Measurements from ENCODE around the gene KCNG2. TPM values are rescaled to one million over a fixed set of nuclear protein-coding genes. Genes with fewer than 3 reads are reported as not detected.
"Not testable (repeated sequence)": the region's sequence is repeated elsewhere in the genome, so short reads cannot be mapped to it uniquely, and the experiment has no call there.

KCNG2 gene
- total RNA-seq, 2 experiments from 2014 or later, result not detected

DNA sequence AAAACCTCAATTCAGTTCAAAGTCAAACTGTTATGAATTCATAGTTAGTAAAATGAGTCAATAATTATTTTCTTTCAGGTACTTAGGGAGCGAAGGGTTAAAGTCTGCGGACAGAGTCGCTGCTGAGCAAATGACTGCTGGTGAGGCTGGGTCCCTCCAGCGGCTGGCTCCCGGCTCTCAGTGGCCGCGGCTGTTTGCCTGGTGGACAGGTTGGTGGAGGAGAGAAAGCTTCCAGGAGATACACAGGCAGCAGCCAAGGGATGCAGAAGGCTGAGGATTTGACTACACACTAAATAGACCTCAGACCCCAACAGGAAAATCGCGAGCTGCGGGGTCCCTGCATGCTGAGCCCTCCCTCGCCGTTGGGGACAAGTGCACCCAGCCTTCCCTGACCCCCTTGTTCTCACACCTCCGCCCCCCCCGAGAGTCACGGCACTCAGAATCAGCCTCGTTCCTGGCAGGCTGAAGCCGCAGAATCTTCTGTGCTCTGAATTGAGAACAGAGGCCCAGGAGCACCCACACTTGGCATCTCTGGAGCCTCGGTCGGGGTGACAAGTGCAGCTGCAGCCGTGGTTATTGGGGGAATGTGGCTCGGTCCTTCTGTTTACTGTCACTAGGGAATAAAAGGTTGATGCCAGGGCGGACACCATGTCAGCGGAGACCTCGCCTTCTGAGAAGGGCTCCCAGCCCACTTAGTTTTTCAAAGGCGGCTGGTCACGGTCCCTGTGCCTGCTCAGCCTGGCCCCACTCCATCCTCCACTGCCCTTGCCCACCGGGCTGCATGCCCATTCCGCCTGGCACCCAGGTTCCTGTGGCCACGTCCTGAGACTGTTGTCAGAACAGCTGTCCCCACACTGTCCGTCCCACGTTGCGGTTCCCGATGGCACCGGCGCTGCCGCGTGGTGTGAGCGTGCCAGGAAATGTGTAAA is 79.7 kb downstream of the KCNG2 start:
- POLR2A ChIA-PET, result no interaction called here
- DNase-seq (peak; percentile 12), ATAC-seq (ENCODE audit: low read depth) (no peak)
- H3K27me3 Mint-ChIP-seq, result no peaks in the 10 kb centered on the region
- no peak overlapping the region for H3K4me3 Mint-ChIP-seq
- no peak overlapping the region for H3K27ac Mint-ChIP-seq
- H3K9me3 Mint-ChIP-seq, result no peaks in the 10 kb centered on the region
- H3K4me1 Mint-ChIP-seq, result no peaks in the 10 kb centered on the region
- no peaks in the 10 kb centered on the region for H3K36me3 Mint-ChIP-seq

DNA sequence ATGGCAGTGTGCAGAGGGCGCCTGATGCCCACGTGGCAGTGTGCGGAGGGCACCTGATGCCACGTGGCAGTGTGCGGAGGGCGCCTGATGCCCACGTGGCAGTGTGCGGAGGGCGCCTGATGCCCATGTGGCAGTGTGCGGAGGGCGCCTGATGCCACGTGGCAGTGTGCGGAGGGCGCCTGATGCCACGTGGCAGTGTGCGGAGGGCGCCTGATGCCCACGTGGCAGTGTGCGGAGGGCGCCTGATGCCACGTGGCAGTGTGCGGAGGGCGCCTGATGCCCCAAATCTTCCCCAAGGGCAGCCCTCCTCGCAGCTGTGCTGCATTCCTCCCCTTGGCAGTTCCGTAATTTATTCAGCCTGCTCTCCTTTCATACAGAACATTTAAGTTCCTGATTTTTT is 80.5 kb downstream of the KCNG2 start:
- DNase-seq; H3K27ac Mint-ChIP-seq; H3K36me3 Mint-ChIP-seq; H3K27me3 Mint-ChIP-seq; H3K9me3 Mint-ChIP-seq; ATAC-seq (ENCODE audit: low read depth); H3K4me3 Mint-ChIP-seq; H3K4me1 Mint-ChIP-seq; POLR2A ChIA-PET: not testable (repeated sequence)

DNA sequence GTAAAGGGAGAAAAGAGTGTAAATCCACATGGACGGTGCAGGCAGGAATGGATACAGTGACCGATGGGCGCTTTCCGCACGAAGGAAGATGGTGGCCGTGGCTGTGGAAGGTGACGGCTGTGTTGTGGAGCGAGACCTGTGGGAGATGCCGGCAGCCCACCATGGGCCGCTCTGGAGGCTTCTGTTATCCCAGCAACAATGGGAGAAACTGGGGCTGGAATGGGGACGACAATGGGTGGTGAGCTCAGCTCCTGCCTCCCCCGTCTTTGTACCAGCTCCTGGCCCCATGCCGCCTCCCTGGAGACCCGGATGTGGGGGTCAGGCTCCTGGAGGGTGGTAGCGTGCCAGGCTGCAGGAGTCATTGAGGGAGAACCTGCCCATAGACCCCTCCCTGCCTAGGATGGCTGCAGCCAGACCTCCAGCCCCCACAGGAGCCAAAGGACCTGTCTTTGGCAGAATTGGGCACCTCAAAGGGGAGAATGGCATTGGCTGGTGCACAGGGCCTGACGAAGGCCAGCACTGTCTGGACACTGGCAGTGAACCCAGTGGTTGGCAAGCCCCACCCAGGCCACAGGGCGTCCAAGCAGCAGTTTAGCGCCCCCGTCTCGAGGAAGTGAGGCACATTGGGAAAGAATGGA is 81.1 kb downstream of the KCNG2 start:
- DNase-seq (no peak), ATAC-seq (ENCODE audit: low read depth) (no peak)
- H3K4me1 Mint-ChIP-seq, result no peaks in the 10 kb centered on the region
- H3K9me3 Mint-ChIP-seq, result no peaks in the 10 kb centered on the region
- no peaks in the 10 kb centered on the region for H3K27me3 Mint-ChIP-seq
- H3K27ac Mint-ChIP-seq, result no peak overlapping the region
- POLR2A ChIA-PET, result no interaction called here
- H3K36me3 Mint-ChIP-seq, result no peaks in the 10 kb centered on the region
- H3K4me3 Mint-ChIP-seq, result no peak overlapping the region

DNA sequence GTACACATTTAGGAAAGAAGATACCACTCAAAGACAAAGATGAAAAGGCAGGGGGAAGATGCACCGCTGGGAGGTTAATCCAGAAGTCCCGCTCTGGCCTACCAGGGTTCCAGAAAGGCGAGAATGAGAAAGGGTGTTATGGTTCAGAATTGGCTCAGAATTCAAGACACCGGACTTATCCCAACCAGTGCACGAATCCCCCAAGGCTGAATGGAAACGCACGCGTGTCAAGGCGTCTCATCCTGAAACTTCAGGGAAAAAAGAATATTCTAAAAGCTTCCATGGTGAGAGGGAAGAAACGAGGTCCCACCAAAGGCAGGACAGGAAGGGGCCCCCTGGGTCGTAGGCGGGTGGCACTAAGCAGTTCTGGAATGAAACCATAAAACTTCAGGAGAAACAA is 81.8 kb downstream of the KCNG2 start:
- Mint-ChIP-seq H3K27ac (no peak overlapping the region), H3K4me1 (no peaks in the 10 kb centered on the region), H3K27me3 (no peaks in the 10 kb centered on the region), H3K36me3 (no peaks in the 10 kb centered on the region), H3K4me3 (no peak overlapping the region), H3K9me3 (no peaks in the 10 kb centered on the region)
- DNase-seq (no peak), ATAC-seq (ENCODE audit: low read depth) (no peak)
- POLR2A ChIA-PET, result no interaction called here

DNA sequence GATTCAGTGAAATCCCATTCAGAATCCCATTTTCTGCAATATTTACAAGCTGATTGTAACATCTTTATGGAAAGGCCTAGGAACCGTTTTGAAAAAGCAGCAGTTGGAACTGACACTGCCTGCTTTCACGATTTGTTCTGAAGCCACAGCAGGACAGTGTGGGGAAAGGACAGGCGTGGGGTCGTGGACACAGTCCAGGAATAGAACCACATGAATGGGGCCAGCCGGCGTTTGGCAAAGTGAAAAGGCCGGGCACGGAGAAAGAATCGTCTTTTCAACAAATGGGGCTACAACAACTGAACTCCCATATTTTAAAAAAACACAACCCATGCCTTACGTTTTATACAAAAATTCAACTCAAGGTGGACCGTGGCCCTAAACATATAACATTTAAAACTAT is 84.0 kb downstream of the KCNG2 start:
- ATAC-seq (ENCODE audit: low read depth), result no peak
- Mint-ChIP-seq H3K9me3 (no peaks in the 10 kb centered on the region), H3K4me3 (no peak overlapping the region), H3K27ac (no peak overlapping the region), H3K27me3 (no peaks in the 10 kb centered on the region), H3K4me1 (no peaks in the 10 kb centered on the region), H3K36me3 (no peaks in the 10 kb centered on the region)
- POLR2A ChIA-PET, result no interaction called here
- DNase-seq, result no peak

DNA sequence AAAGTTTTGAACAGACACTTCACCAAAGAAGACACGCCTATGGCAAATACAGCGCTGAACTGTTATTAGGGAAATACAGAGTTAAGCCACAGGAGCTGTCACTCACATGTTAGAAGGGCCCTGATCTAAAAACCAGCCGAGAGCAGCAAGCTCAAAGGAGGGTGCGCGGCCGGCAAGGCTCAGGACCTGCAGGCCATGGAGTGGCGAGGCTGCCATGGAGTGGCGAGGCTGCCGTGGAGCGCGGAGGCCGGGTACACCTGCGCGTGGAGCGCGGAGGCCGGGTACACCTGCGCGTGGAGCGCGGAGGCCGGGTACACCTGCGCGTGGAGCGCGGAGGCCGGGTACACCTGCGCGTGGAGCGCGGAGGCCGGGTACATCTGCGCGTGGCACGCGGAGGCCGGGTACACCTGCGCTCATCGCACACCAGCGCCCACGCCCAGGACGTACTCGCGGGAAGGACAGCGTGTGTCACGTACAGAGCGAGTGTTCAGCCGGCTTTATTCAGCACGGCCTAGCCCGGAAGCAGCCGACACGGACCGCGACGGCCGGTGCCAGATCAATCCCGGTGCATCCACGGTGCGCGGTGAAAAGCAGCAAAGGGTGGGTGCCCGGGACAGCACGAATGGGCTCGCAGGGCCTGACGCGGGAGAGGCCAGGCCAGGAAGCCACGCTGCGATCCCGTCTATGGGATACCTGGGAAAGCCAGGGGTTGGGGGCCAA is 84.9 kb downstream of the KCNG2 start:
- no peaks in the 10 kb centered on the region for H3K36me3 Mint-ChIP-seq
- ATAC-seq (ENCODE audit: low read depth) (no peak), DNase-seq (peak; percentile 18)
- no peaks in the 10 kb centered on the region for H3K4me1 Mint-ChIP-seq
- H3K27ac Mint-ChIP-seq, result no peak overlapping the region
- H3K4me3 Mint-ChIP-seq, result no peak overlapping the region
- no peaks in the 10 kb centered on the region for H3K27me3 Mint-ChIP-seq
- POLR2A ChIA-PET, result no interaction called here
- no peaks in the 10 kb centered on the region for H3K9me3 Mint-ChIP-seq

DNA sequence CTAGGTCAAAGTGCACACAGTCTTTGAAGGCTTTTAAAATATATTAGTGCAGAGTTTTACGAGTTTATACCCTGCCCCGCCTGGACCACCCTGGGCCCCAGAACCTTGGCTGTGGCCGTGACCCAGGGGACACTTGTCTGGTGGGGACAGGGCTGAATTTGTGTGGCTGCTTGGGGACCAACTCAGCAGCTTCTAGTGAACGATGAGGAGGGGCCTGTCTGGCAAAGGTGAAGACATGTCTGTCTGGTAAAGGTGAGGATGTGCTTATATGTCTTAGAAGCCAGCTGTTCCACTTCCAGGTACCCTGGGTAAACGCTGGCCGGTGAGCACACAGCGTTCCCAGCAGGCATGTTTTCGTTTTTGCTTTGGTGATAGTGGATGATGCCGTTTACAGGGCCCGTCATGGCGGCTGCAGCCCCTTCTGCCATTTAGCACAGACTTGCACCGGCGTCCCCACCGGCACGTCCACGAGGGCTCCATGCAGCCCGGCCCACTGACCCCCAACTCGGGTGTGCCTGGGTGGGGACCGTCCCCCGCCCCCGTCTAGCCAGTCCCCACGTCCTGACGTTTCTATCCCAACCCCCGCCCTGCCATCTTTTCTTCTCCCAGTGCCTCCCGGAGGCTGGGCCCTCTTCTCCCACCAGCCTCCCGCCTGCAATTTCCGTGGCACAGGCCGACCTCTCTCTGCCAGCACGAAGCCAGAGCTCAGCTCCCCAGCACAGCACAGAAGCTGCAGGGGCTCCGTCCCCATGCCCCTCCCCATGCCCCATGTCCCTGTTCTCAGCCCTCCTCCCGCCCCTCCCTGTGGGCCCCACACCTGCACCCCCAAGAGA is 85.9 kb downstream of the KCNG2 start:
- no peak for ATAC-seq (ENCODE audit: low read depth)
- POLR2A ChIA-PET, result no interaction called here
- DNase-seq, result peak; percentile 13
- Mint-ChIP-seq H3K27ac (no peak overlapping the region), H3K4me3 (no peak overlapping the region), H3K9me3 (no peaks in the 10 kb centered on the region), H3K36me3 (no peaks in the 10 kb centered on the region), H3K4me1 (no peaks in the 10 kb centered on the region), H3K27me3 (no peaks in the 10 kb centered on the region)

DNA sequence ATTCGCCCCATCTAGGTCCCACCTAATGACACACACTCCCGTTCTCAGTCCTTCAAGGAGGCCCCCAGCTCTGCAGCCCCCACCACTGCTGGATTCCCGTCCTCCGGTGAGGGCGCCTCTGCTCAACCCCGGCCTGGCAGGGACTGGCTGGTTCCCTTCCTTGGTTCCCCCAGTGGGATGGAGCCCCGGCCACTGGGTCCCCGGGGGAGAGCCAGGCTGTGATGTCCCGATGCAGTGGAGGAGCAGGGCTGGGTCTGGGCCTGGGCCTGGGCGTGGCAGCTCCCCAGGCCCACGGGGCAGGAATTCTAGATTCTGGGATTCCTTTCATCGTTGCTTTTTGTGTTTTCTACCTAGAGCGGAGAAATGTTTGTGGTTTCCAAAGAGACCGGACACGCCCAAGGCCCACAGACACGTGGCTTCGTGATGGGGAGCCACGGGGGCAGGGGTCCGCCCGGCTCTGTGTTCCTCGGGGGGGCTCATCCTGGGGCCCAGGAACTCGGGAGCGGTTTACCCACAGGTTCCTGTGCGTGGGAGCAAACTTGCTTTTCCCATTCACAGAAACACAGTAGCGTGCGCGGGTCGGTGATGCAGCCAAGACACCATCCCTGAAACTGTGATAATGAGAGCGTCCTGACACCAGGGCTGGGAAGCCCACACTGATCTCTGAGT is 86.7 kb downstream of the KCNG2 start:
- Mint-ChIP-seq H3K4me3 (no peak overlapping the region), H3K27me3 (no peaks in the 10 kb centered on the region), H3K4me1 (no peaks in the 10 kb centered on the region), H3K9me3 (no peaks in the 10 kb centered on the region), H3K27ac (no peak overlapping the region), H3K36me3 (no peaks in the 10 kb centered on the region)
- ATAC-seq (ENCODE audit: low read depth) (no peak), DNase-seq (peak; percentile 17)
- POLR2A ChIA-PET, result no interaction called here

DNA sequence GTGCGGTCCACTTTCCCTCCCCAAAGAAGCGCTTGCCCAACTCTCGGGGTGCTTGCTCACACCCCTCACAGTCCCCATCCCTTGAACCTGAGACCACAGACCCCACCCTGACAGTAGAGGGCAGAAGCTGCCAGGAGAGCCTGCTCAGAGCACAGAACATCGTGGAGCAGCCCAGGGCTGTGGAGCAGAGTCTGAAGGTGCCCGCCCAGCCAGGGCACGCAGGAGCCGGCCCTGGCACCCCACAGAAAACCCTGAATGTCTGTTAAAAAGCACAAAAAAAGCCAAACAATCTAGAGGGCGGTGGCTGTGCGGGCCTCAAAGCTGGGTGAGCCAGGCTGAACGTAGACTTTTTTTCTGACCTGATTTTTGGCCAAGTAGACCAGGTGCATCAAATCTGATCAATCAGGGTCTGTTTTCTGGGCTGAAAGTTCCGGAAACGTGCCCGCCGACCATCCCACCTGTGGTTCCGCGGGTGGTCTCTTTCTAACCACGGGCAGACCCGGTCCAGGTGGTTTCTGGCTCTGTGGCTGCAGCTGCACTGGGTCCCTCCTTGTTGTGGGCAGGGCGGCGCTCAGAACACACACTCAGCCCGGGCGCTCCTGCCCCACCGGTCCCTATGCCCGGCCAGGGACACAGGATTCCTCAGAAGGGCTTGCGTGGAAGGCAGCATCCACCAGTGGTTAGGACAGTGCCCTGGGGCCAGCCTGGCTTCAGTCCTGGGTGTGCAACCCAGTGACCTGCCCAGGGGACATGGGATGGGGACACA is 87.4 kb downstream of the KCNG2 start:
- no peaks in the 10 kb centered on the region for H3K27me3 Mint-ChIP-seq
- POLR2A ChIA-PET, result no interaction called here
- no peak overlapping the region for H3K27ac Mint-ChIP-seq
- H3K4me1 Mint-ChIP-seq, result no peaks in the 10 kb centered on the region
- ATAC-seq (ENCODE audit: low read depth), result no peak
- DNase-seq, result peak; percentile 19
- H3K4me3 Mint-ChIP-seq, result no peak overlapping the region
- H3K9me3 Mint-ChIP-seq, result no peaks in the 10 kb centered on the region
- no peaks in the 10 kb centered on the region for H3K36me3 Mint-ChIP-seq

DNA sequence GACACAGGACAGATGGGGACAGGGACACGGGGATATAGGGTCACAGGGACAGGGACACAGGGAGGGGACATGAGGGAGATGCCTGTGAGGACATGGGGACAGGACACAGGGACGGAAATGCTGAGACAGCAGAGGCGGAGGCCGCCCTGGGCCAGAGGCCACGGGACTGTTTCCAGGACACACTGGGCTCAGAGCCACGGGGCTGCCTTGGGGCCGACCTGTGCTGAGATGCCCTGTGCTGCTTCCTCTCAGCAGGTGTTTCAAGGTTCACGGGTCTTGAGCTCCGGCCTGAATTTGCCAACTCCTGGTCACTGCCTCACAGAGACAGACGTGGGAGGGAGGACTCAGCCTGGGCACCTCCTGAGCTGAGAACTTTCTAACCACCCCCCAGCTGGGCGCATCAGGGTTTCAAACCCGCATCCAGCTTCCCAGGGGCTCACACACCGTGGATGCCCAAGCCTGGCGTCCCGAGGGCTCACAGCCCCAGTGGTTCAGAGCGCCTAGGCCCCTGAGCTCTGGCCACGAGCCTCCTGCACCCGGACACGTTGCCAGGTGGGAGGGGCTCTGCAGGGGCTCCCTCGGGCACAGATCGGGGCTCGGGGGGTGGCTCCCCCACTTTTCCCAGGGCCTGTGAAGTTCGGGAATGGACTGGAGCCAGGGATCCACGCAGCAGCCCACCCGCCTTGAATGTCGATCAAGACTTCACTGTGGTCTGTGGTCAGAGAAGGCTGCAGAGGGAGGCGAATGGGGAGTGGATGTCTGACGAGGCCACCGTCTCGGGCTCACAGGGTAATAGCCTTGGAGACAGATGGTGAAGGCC is 89.7 kb downstream of the KCNG2 start:
- POLR2A ChIA-PET, result no interaction called here
- Mint-ChIP-seq H3K4me1 (peaks cover 2% of the 10 kb centered on the region), H3K27ac (no peak overlapping the region), H3K27me3 (no peaks in the 10 kb centered on the region), H3K4me3 (no peak overlapping the region), H3K36me3 (no peaks in the 10 kb centered on the region), H3K9me3 (peaks cover 9% of the 10 kb centered on the region)
- DNase-seq (peak; percentile 20), ATAC-seq (ENCODE audit: low read depth) (no peak)

DNA sequence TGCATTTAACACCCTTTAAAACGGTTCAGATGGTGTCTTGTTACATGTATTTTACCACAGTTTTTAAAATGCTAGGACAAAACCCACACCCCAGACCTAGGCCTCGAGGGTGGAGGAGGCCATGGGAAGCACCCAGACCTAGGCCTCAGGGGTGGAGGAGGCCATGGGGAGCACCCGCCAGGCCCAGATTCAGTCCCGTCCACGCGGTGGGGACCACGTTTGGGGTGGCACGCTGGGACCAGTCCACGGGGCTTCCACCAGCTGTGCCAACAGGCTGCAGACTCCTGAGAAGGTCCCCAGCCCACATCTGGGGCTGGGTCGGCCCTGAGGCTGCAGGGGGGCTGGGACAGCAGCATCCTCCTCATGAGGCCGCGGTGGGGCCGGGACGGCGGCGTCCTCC is 90.3 kb downstream of the KCNG2 start:
- Mint-ChIP-seq H3K36me3 (no peaks in the 10 kb centered on the region), H3K27ac (no peak overlapping the region)
- no peak for DNase-seq

DNA sequence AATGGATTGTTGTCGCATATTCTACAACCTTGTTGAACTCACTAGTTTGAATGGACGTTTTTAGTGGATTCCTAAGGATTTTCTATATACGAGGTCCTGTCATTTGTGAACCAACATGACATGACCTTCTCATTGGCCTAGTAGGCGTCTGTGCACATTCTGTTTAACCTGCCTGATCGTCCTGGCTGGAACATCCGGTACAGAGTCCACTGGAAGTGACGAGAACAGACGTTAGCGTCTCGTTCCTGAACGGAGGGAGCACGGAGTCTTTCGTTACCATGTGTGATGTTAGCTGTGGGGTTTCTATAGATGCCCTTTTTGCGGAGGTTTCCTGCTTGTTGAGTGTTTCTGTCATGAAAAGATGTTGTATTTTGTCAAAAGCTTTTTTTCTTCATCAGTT is 91.8 kb downstream of the KCNG2 start:
- peaks cover 23% of the 10 kb centered on the region for H3K9me3 Mint-ChIP-seq
- H3K27me3 Mint-ChIP-seq, result no peaks in the 10 kb centered on the region
- no peak overlapping the region for H3K27ac Mint-ChIP-seq
- POLR2A ChIA-PET, result no interaction called here
- H3K4me1 Mint-ChIP-seq, result peaks cover 2% of the 10 kb centered on the region
- H3K4me3 Mint-ChIP-seq, result no peak overlapping the region
- ATAC-seq (ENCODE audit: low read depth), result no peak
- H3K36me3 Mint-ChIP-seq, result no peaks in the 10 kb centered on the region
- no peak for DNase-seq

More for the DNA sequence above, 90.3 kb downstream of the KCNG2 start:
- ATAC-seq (ENCODE audit: low read depth), result no peak
- POLR2A ChIA-PET, result no interaction called here
- Mint-ChIP-seq H3K9me3 (peaks cover 12% of the 10 kb centered on the region), H3K4me1 (peaks cover 2% of the 10 kb centered on the region), H3K4me3 (no peak overlapping the region), H3K27me3 (no peaks in the 10 kb centered on the region)

All from activated naive CD8-positive, alpha-beta T cell treated with anti-CD3 and anti-CD28 coated beads, Interleukin-2, amount 10 ng/mL, durations not matched to agents 7 days and 5 days (primary cell).